H9 (cell line): ENCODE measurements around the gene C1QTNF2. TPM values are rescaled to one million over a fixed set of nuclear protein-coding genes. Genes with fewer than 3 reads are reported as not detected.

Source experiments
- DNase-seq: peaks from one replicate; pipeline ENCODE4 v3.0.0-alpha.2; 2017
- H2AFZ ChIP-seq: one replicate; pipeline ENCODE4 v1.6.1; 2013; ENCODE audit warnings: mild to moderate bottlenecking, low read length, control low read depth, moderate library complexity
- H2AK5ac ChIP-seq: 2 replicates; pipeline ENCODE4 v1.6.1; 2013; ENCODE audit warnings: low read length, control low read depth, mixed read lengths; ENCODE audit not compliant: insufficient read length
- H2BK120ac ChIP-seq: one replicate; pipeline ENCODE4 v1.6.1; 2013; ENCODE audit warnings: low read depth, mild to moderate bottlenecking, low read length, control low read depth, inconsistent platforms; ENCODE audit not compliant: poor library complexity, severe bottlenecking
- H2BK12ac ChIP-seq: 2 replicates; pipeline ENCODE4 v1.6.1; 2013; ENCODE audit warnings: low read length, control low read depth, mixed read lengths, low read depth; ENCODE audit not compliant: insufficient read length
- H2BK15ac ChIP-seq: 2 replicates; pipeline ENCODE4 v1.6.1; 2013; ENCODE audit warnings: low read depth, low read length, control low read depth
- H2BK20ac ChIP-seq: one replicate; pipeline ENCODE4 v1.6.1; 2013; ENCODE audit warnings: low read depth, mild to moderate bottlenecking, low read length, control low read depth, inconsistent platforms; ENCODE audit not compliant: poor library complexity, severe bottlenecking
- H2BK5ac ChIP-seq: 2 replicates; pipeline ENCODE4 v1.6.1; 2013; ENCODE audit warnings: low read length, control low read depth, mixed read lengths; ENCODE audit not compliant: insufficient read length
- H3K14ac ChIP-seq: 2 replicates; pipeline ENCODE4 v1.6.1; 2013; ENCODE audit warnings: low read length, control low read depth; ENCODE audit not compliant: insufficient read depth
- H3K18ac ChIP-seq: 2 replicates; pipeline ENCODE4 v1.6.1; 2013; ENCODE audit warnings: low read depth, mild to moderate bottlenecking, mixed read lengths, low read length, control low read depth; ENCODE audit not compliant: insufficient read length
- H3K23ac ChIP-seq: 2 replicates; pipeline ENCODE4 v1.6.1; 2013; ENCODE audit warnings: low read length, control low read depth, mixed read lengths, low read depth; ENCODE audit not compliant: insufficient read length
- H3K23me2 ChIP-seq: 2 replicates; pipeline ENCODE4 v1.6.1; 2013; ENCODE audit warnings: low read depth, mild to moderate bottlenecking, mixed read lengths, low read length, control low read depth; ENCODE audit not compliant: insufficient read length, poor library complexity, severe bottlenecking
- H3K27ac ChIP-seq: 2 replicates; pipeline ENCODE4 v1.5.1; 2013; ENCODE audit warnings: low read length, control low read depth, mixed read lengths, low read depth; ENCODE audit not compliant: insufficient read length
- H3K27me3 ChIP-seq: 2 replicates; pipeline ENCODE4 v1.6.1; 2013; ENCODE audit warnings: low read length, control low read depth, inconsistent platforms; ENCODE audit not compliant: insufficient read depth
- H3K4ac ChIP-seq: 2 replicates; pipeline ENCODE4 v1.6.1; 2013; ENCODE audit warnings: low read depth, mild to moderate bottlenecking, control low read depth, inconsistent platforms, low read length, moderate library complexity
- H3K4me1 ChIP-seq: 2 replicates; pipeline ENCODE4 v1.6.1; 2013; ENCODE audit warnings: low read length, control low read depth, inconsistent platforms; ENCODE audit not compliant: insufficient read depth
- H3K4me2 ChIP-seq: 2 replicates; pipeline ENCODE4 v1.6.1; 2013; ENCODE audit warnings: low read length, control low read depth, mixed read lengths; ENCODE audit not compliant: insufficient read length, insufficient read depth
- H3K56ac ChIP-seq: 2 replicates; pipeline ENCODE4 v1.6.1; 2013; ENCODE audit warnings: low read depth, mild to moderate bottlenecking, mixed read lengths, low read length, control low read depth; ENCODE audit not compliant: insufficient read length
- H3K79me1 ChIP-seq: 2 replicates; pipeline ENCODE4 v1.6.1; 2013; ENCODE audit warnings: low read depth, mild to moderate bottlenecking, moderate library complexity, low read length, control low read depth, inconsistent platforms; ENCODE audit not compliant: insufficient read depth, poor library complexity, severe bottlenecking
- H3K79me2 ChIP-seq: 2 replicates; pipeline ENCODE4 v1.6.1; 2013; ENCODE audit warnings: low read length, control low read depth, inconsistent platforms; ENCODE audit not compliant: insufficient read depth
- H3K9ac ChIP-seq: 2 replicates; pipeline ENCODE4 v1.6.1; 2013; ENCODE audit warnings: low read length, control low read depth, mixed read lengths; ENCODE audit not compliant: insufficient read length; ENCODE audit errors: extremely low read depth
- H3K9me3 ChIP-seq: one replicate; pipeline ENCODE4 v1.6.1; 2013; ENCODE audit warnings: low read depth, low read length, inconsistent platforms; ENCODE audit not compliant: control insufficient read depth
- H3T11ph ChIP-seq: one replicate; pipeline ENCODE4 v1.6.1; 2013; ENCODE audit warnings: mild to moderate bottlenecking, low read length, control low read depth, inconsistent platforms
- H4K20me1 ChIP-seq: one replicate; pipeline ENCODE4 v1.6.1; 2013; ENCODE audit not compliant: control insufficient read depth, insufficient read length, insufficient read depth
- H4K5ac ChIP-seq: 2 replicates; pipeline ENCODE4 v1.6.1; 2013; ENCODE audit warnings: low read depth, mild to moderate bottlenecking, mixed read lengths, low read length, control low read depth; ENCODE audit not compliant: insufficient read length
- H4K8ac ChIP-seq: replicated peaks from 2 replicates; pipeline ENCODE4 v1.6.1; 2013; ENCODE audit warnings: low read length, control low read depth, mixed read lengths, low read depth; ENCODE audit not compliant: insufficient read length
- H4K91ac ChIP-seq: 2 replicates; pipeline ENCODE4 v1.6.1; 2013; ENCODE audit warnings: low read depth, mild to moderate bottlenecking, moderate library complexity, mixed read lengths, low read length, control low read depth; ENCODE audit not compliant: insufficient read length
- H3K27ac Mint-ChIP-seq, 3 experiments: 2 replicates in 2 of 3; 3 replicates in 1 of 3; pipeline ENCODE4 v1.8.0; 2020 to 2021; ENCODE audit warnings: mixed read lengths in 3 of 3, mild to moderate bottlenecking in 1 of 3, moderate library complexity in 1 of 3
- H3K27me3 Mint-ChIP-seq: 2 replicates; pipeline ENCODE4 v1.8.0; 2021; ENCODE audit warnings: low read depth, mild to moderate bottlenecking, moderate library complexity, mixed read lengths
- H3K36me3 Mint-ChIP-seq, 3 experiments: 2 replicates in 2 of 3; 3 replicates in 1 of 3; pipeline ENCODE4 v1.8.0; 2020 to 2021; ENCODE audit warnings: low read depth in 3 of 3, mixed read lengths in 3 of 3; ENCODE audit not compliant: insufficient read depth in 1 of 3
- H3K4me1 Mint-ChIP-seq, 2 experiments: 2 replicates each; pipeline ENCODE4 v1.8.0; 2020; ENCODE audit warnings: mixed read lengths in 2 of 2
- H3K4me3 Mint-ChIP-seq, 2 experiments: 2 replicates in 1 of 2; 3 replicates in 1 of 2; pipeline ENCODE4 v1.8.0; 2020 to 2021; ENCODE audit warnings: mild to moderate bottlenecking in 2 of 2, mixed read lengths in 2 of 2, moderate library complexity in 1 of 2
- H3K9me3 Mint-ChIP-seq, 2 experiments: 2 replicates in 1 of 2; 3 replicates in 1 of 2; pipeline ENCODE4 v1.8.0; 2020; ENCODE audit warnings: mild to moderate bottlenecking in 2 of 2, mixed read lengths in 2 of 2, moderate library complexity in 1 of 2
- CTCF ChIP-seq: fragments of 200-600 bp; sonication (generic); conservative IDR thresholded peaks from 3 replicates; pipeline ENCODE4 v1.8.0; 2021; ENCODE audit warnings: antibody characterized with exemption, mild to moderate bottlenecking
- WGBS: extraction: QIAGEN DNeasy Blood & Tissue Kit; methylation state at CpG from one replicate; pipeline ENCODE4 v1.1.7; 2013; ENCODE audit warnings: missing lambda C conversion rate, low lambda C conversion rate, mixed read lengths; ENCODE audit not compliant: insufficient read length; ENCODE audit errors: extremely low coverage; 5-methylcytosine and 5-hydroxymethylcytosine counted together
- total RNA-seq: library from RNA; stranded (reverse); gene quantifications from 2 replicates; pipeline ENCODE4 v1.2.1, GENCODE V29; 2021

C1QTNF2 gene
- total RNA-seq, 1 experiment from 2014 or later: 0.59 TPM

- no CpG with 5 or more reads among the region's 2 CpGs for WGBS
- Histone ChIP-seq H3K79me2 (no peaks in the 10 kb centered on the region), H3K79me1 (no peaks in the 10 kb centered on the region), H3K9ac (no peak overlapping the region), H3K18ac (no peak overlapping the region), H4K5ac (no peak overlapping the region), H3K27ac (no peak overlapping the region), H3T11ph (no peak overlapping the region), H2BK12ac (no peak overlapping the region), H3K27me3 (no peaks in the 10 kb centered on the region), H3K4me1 (no peaks in the 10 kb centered on the region), H3K4ac (no peak overlapping the region), H2AFZ (no peak overlapping the region), H2BK120ac (no peak overlapping the region), H4K20me1 (no peaks in the 10 kb centered on the region), H3K56ac (no peak overlapping the region), H2BK5ac (no peak overlapping the region), H3K14ac (no peak overlapping the region), H3K9me3 (no peaks in the 10 kb centered on the region), H3K23me2 (no peaks in the 10 kb centered on the region), H2BK15ac (no peak overlapping the region), H2AK5ac (no peak overlapping the region), H4K91ac (no peak overlapping the region), H3K23ac (no peak overlapping the region), H2BK20ac (no peak overlapping the region), H4K8ac (no peak overlapping the region), H3K4me2 (no peak overlapping the region)
- H3K27me3 Mint-ChIP-seq: peaks cover 13% of the 10 kb centered on the region
- DNase-seq: no peak
- H3K4me3 Mint-ChIP-seq: no peak overlapping the region
- H3K4me1 Mint-ChIP-seq: peaks cover 11% of the 10 kb centered on the region in 2 experiments
- TF ChIP-seq CTCF: no peak
- no peaks in the 10 kb centered on the region for H3K36me3 Mint-ChIP-seq
- no peaks in the 10 kb centered on the region for H3K9me3 Mint-ChIP-seq
- H3K27ac Mint-ChIP-seq: no peak overlapping the region
These were observed 7.9 kb upstream of the C1QTNF2 start for GRCh38 chr5:160378330-160378729.
